H9 (cell line): Measurements from ENCODE around the gene DOK6. TPM values are rescaled to one million over a fixed set of nuclear protein-coding genes. Genes with fewer than 3 reads are reported as not detected.

ENCODE experiments used
- DNase-seq: peaks from one replicate; pipeline ENCODE4 v3.0.0-alpha.2; 2017
- H2AFZ ChIP-seq: one replicate; pipeline ENCODE4 v1.6.1; 2013; ENCODE audit warnings: mild to moderate bottlenecking, low read length, control low read depth, moderate library complexity
- H2AK5ac ChIP-seq: 2 replicates; pipeline ENCODE4 v1.6.1; 2013; ENCODE audit warnings: low read length, control low read depth, mixed read lengths; ENCODE audit not compliant: insufficient read length
- H2BK120ac ChIP-seq: one replicate; pipeline ENCODE4 v1.6.1; 2013; ENCODE audit warnings: low read depth, mild to moderate bottlenecking, low read length, control low read depth, inconsistent platforms; ENCODE audit not compliant: poor library complexity, severe bottlenecking
- H2BK12ac ChIP-seq: 2 replicates; pipeline ENCODE4 v1.6.1; 2013; ENCODE audit warnings: low read length, control low read depth, mixed read lengths, low read depth; ENCODE audit not compliant: insufficient read length
- H2BK15ac ChIP-seq: 2 replicates; pipeline ENCODE4 v1.6.1; 2013; ENCODE audit warnings: low read depth, low read length, control low read depth
- H2BK20ac ChIP-seq: one replicate; pipeline ENCODE4 v1.6.1; 2013; ENCODE audit warnings: low read depth, mild to moderate bottlenecking, low read length, control low read depth, inconsistent platforms; ENCODE audit not compliant: poor library complexity, severe bottlenecking
- H2BK5ac ChIP-seq: 2 replicates; pipeline ENCODE4 v1.6.1; 2013; ENCODE audit warnings: low read length, control low read depth, mixed read lengths; ENCODE audit not compliant: insufficient read length
- H3K14ac ChIP-seq: 2 replicates; pipeline ENCODE4 v1.6.1; 2013; ENCODE audit warnings: low read length, control low read depth; ENCODE audit not compliant: insufficient read depth
- H3K18ac ChIP-seq: 2 replicates; pipeline ENCODE4 v1.6.1; 2013; ENCODE audit warnings: low read depth, mild to moderate bottlenecking, mixed read lengths, low read length, control low read depth; ENCODE audit not compliant: insufficient read length
- H3K23ac ChIP-seq: 2 replicates; pipeline ENCODE4 v1.6.1; 2013; ENCODE audit warnings: low read length, control low read depth, mixed read lengths, low read depth; ENCODE audit not compliant: insufficient read length
- H3K23me2 ChIP-seq: 2 replicates; pipeline ENCODE4 v1.6.1; 2013; ENCODE audit warnings: low read depth, mild to moderate bottlenecking, mixed read lengths, low read length, control low read depth; ENCODE audit not compliant: insufficient read length, poor library complexity, severe bottlenecking
- H3K27ac ChIP-seq: 2 replicates; pipeline ENCODE4 v1.5.1; 2013; ENCODE audit warnings: low read length, control low read depth, mixed read lengths, low read depth; ENCODE audit not compliant: insufficient read length
- H3K27me3 ChIP-seq: 2 replicates; pipeline ENCODE4 v1.6.1; 2013; ENCODE audit warnings: low read length, control low read depth, inconsistent platforms; ENCODE audit not compliant: insufficient read depth
- H3K4ac ChIP-seq: 2 replicates; pipeline ENCODE4 v1.6.1; 2013; ENCODE audit warnings: low read depth, mild to moderate bottlenecking, control low read depth, inconsistent platforms, low read length, moderate library complexity
- H3K4me1 ChIP-seq: 2 replicates; pipeline ENCODE4 v1.6.1; 2013; ENCODE audit warnings: low read length, control low read depth, inconsistent platforms; ENCODE audit not compliant: insufficient read depth
- H3K4me2 ChIP-seq: 2 replicates; pipeline ENCODE4 v1.6.1; 2013; ENCODE audit warnings: low read length, control low read depth, mixed read lengths; ENCODE audit not compliant: insufficient read length, insufficient read depth
- H3K56ac ChIP-seq: 2 replicates; pipeline ENCODE4 v1.6.1; 2013; ENCODE audit warnings: low read depth, mild to moderate bottlenecking, mixed read lengths, low read length, control low read depth; ENCODE audit not compliant: insufficient read length
- H3K79me1 ChIP-seq: 2 replicates; pipeline ENCODE4 v1.6.1; 2013; ENCODE audit warnings: low read depth, mild to moderate bottlenecking, moderate library complexity, low read length, control low read depth, inconsistent platforms; ENCODE audit not compliant: insufficient read depth, poor library complexity, severe bottlenecking
- H3K79me2 ChIP-seq: 2 replicates; pipeline ENCODE4 v1.6.1; 2013; ENCODE audit warnings: low read length, control low read depth, inconsistent platforms; ENCODE audit not compliant: insufficient read depth
- H3K9ac ChIP-seq: 2 replicates; pipeline ENCODE4 v1.6.1; 2013; ENCODE audit warnings: low read length, control low read depth, mixed read lengths; ENCODE audit not compliant: insufficient read length; ENCODE audit errors: extremely low read depth
- H3K9me3 ChIP-seq: one replicate; pipeline ENCODE4 v1.6.1; 2013; ENCODE audit warnings: low read depth, low read length, inconsistent platforms; ENCODE audit not compliant: control insufficient read depth
- H3T11ph ChIP-seq: one replicate; pipeline ENCODE4 v1.6.1; 2013; ENCODE audit warnings: mild to moderate bottlenecking, low read length, control low read depth, inconsistent platforms
- H4K20me1 ChIP-seq: one replicate; pipeline ENCODE4 v1.6.1; 2013; ENCODE audit not compliant: control insufficient read depth, insufficient read length, insufficient read depth
- H4K5ac ChIP-seq: 2 replicates; pipeline ENCODE4 v1.6.1; 2013; ENCODE audit warnings: low read depth, mild to moderate bottlenecking, mixed read lengths, low read length, control low read depth; ENCODE audit not compliant: insufficient read length
- H4K8ac ChIP-seq: replicated peaks from 2 replicates; pipeline ENCODE4 v1.6.1; 2013; ENCODE audit warnings: low read length, control low read depth, mixed read lengths, low read depth; ENCODE audit not compliant: insufficient read length
- H4K91ac ChIP-seq: 2 replicates; pipeline ENCODE4 v1.6.1; 2013; ENCODE audit warnings: low read depth, mild to moderate bottlenecking, moderate library complexity, mixed read lengths, low read length, control low read depth; ENCODE audit not compliant: insufficient read length
- H3K27ac Mint-ChIP-seq, 3 experiments: 2 replicates in 2 of 3; 3 replicates in 1 of 3; pipeline ENCODE4 v1.8.0; 2020 to 2021; ENCODE audit warnings: mixed read lengths in 3 of 3, mild to moderate bottlenecking in 1 of 3, moderate library complexity in 1 of 3
- H3K27me3 Mint-ChIP-seq: 2 replicates; pipeline ENCODE4 v1.8.0; 2021; ENCODE audit warnings: low read depth, mild to moderate bottlenecking, moderate library complexity, mixed read lengths
- H3K36me3 Mint-ChIP-seq, 3 experiments: 2 replicates in 2 of 3; 3 replicates in 1 of 3; pipeline ENCODE4 v1.8.0; 2020 to 2021; ENCODE audit warnings: low read depth in 3 of 3, mixed read lengths in 3 of 3; ENCODE audit not compliant: insufficient read depth in 1 of 3
- H3K4me1 Mint-ChIP-seq, 2 experiments: 2 replicates each; pipeline ENCODE4 v1.8.0; 2020; ENCODE audit warnings: mixed read lengths in 2 of 2
- H3K4me3 Mint-ChIP-seq, 2 experiments: 2 replicates in 1 of 2; 3 replicates in 1 of 2; pipeline ENCODE4 v1.8.0; 2020 to 2021; ENCODE audit warnings: mild to moderate bottlenecking in 2 of 2, mixed read lengths in 2 of 2, moderate library complexity in 1 of 2
- H3K9me3 Mint-ChIP-seq, 2 experiments: 2 replicates in 1 of 2; 3 replicates in 1 of 2; pipeline ENCODE4 v1.8.0; 2020; ENCODE audit warnings: mild to moderate bottlenecking in 2 of 2, mixed read lengths in 2 of 2, moderate library complexity in 1 of 2
- CTCF ChIP-seq: fragments of 200-600 bp; sonication (generic); conservative IDR thresholded peaks from 3 replicates; pipeline ENCODE4 v1.8.0; 2021; ENCODE audit warnings: antibody characterized with exemption, mild to moderate bottlenecking
- WGBS: extraction: QIAGEN DNeasy Blood & Tissue Kit; methylation state at CpG from one replicate; pipeline ENCODE4 v1.1.7; 2013; ENCODE audit warnings: missing lambda C conversion rate, low lambda C conversion rate, mixed read lengths; ENCODE audit not compliant: insufficient read length; ENCODE audit errors: extremely low coverage; 5-methylcytosine and 5-hydroxymethylcytosine counted together
- total RNA-seq: library from RNA; stranded (reverse); gene quantifications from 2 replicates; pipeline ENCODE4 v1.2.1, GENCODE V29; 2021

Gene DOK6
- total RNA-seq, 1 experiment from 2014 or later = 0.20 TPM

GRCh38 chr18:69898241-69898861 is 497.7 kb downstream of the DOK6 start:
- Histone ChIP-seq H3K23me2 (no peaks in the 10 kb centered on the region), H3K23ac (no peak overlapping the region), H2AK5ac (no peak overlapping the region), H3K27me3 (no peaks in the 10 kb centered on the region), H4K8ac (no peak overlapping the region), H3K79me2 (no peaks in the 10 kb centered on the region), H3K4ac (no peak overlapping the region), H3K9me3 (no peaks in the 10 kb centered on the region), H3K4me1 (no peaks in the 10 kb centered on the region), H2BK120ac (no peak overlapping the region), H3K79me1 (no peaks in the 10 kb centered on the region), H3K4me2 (no peak overlapping the region), H2BK5ac (no peak overlapping the region), H3K27ac (no peak overlapping the region), H2AFZ (no peak overlapping the region), H4K91ac (no peak overlapping the region), H3K18ac (no peak overlapping the region), H2BK15ac (no peak overlapping the region), H2BK12ac (no peak overlapping the region), H3K9ac (no peak overlapping the region), H4K20me1 (no peaks in the 10 kb centered on the region), H3K56ac (no peak overlapping the region), H3T11ph (no peak overlapping the region), H3K14ac (0 out of 2 replicates have a peak overlapping the region, but pooled peaks have one; percentile 49), H2BK20ac (no peak overlapping the region), H4K5ac (peak overlapping the region; percentile 81)
- no peak for DNase-seq
- H3K4me3 Mint-ChIP-seq = no peak overlapping the region
- no peak for TF ChIP-seq CTCF
- peaks cover 13 to 19% of the 10 kb centered on the region in 2 experiments for H3K4me1 Mint-ChIP-seq
- WGBS = no CpG with 5 or more reads among the region's 11 CpGs
- H3K27ac Mint-ChIP-seq = no peak overlapping the region; a peak in 1 of 7 replicates
- H3K9me3 Mint-ChIP-seq = peaks cover 0 to 7% of the 10 kb centered on the region in 2 experiments; a peak in 3 of 5 replicates
- no peaks in the 10 kb centered on the region; a peak in 1 of 7 replicates for H3K36me3 Mint-ChIP-seq
- H3K27me3 Mint-ChIP-seq = no peaks in the 10 kb centered on the region
